Liver (tissue), 9 donors: ENCODE measurements around the gene SLC25A45. TPM values are rescaled to one million over a fixed set of nuclear protein-coding genes. Genes with fewer than 3 reads are reported as not detected.

Experiments used
- DNase-seq: peaks from one replicate; pipeline ENCODE4 v3.0.0-alpha.2; 2017; ENCODE audit warnings: low spot score
- H3K27ac ChIP-seq, 2 donors: one replicate each; pipeline ENCODE4 v1.7.0; 2013; ENCODE audit warnings: inconsistent platforms in 2 of 2, low read length in 2 of 2, control low read depth in 1 of 2, low read depth in 1 of 2, mild to moderate bottlenecking in 1 of 2
- H3K27me3 ChIP-seq, 4 donors: one replicate each; pipeline versions ENCODE4 v1.6.1 to v1.7.0; 2013; ENCODE audit warnings: low read length in 3 of 4, inconsistent platforms in 1 of 4, mild to moderate bottlenecking in 1 of 4, moderate library complexity in 1 of 4; ENCODE audit not compliant: control insufficient read depth in 4 of 4, insufficient read depth in 4 of 4
- H3K36me3 ChIP-seq, 4 donors: one replicate each; pipeline versions ENCODE4 v1.6.1 to v1.7.0; 2013; ENCODE audit warnings: low read length in 3 of 4, mild to moderate bottlenecking in 3 of 4, low read depth in 1 of 4, moderate library complexity in 1 of 4; ENCODE audit not compliant: control insufficient read depth in 4 of 4, insufficient read depth in 3 of 4
- H3K4me1 ChIP-seq, 4 donors: one replicate each; pipeline versions ENCODE4 v1.6.1 to v1.7.0; 2013; ENCODE audit warnings: low read length in 3 of 4, mild to moderate bottlenecking in 3 of 4, moderate library complexity in 1 of 4; ENCODE audit not compliant: control insufficient read depth in 4 of 4, insufficient read depth in 4 of 4
- H3K4me3 ChIP-seq, 3 donors: one replicate each; pipeline versions ENCODE4 v1.6.1 to v1.7.0; 2013; ENCODE audit warnings: low read length in 3 of 3, control low read depth in 1 of 3, low read depth in 1 of 3, mild to moderate bottlenecking in 1 of 3
- H3K9ac ChIP-seq, 2 donors: one replicate each; pipeline ENCODE4 v1.7.0; 2013; ENCODE audit warnings: low read length in 2 of 2, mild to moderate bottlenecking in 2 of 2, moderate library complexity in 2 of 2, control low read depth in 1 of 2, low read depth in 1 of 2
- H3K9me3 ChIP-seq, 4 donors: one replicate each; pipeline versions ENCODE4 v1.6.1 to v1.7.0; 2013; ENCODE audit warnings: low read length in 3 of 4; ENCODE audit not compliant: control insufficient read depth in 4 of 4
- EGR1 ChIP-seq, 2 donors: IDR thresholded peaks; 2 replicates each; pipeline ENCODE4 v1.6.1; 2016 to 2018; ENCODE audit warnings: antibody characterized with exemption in 2 of 2, low read depth in 2 of 2
- FOXA1 ChIP-seq: IDR thresholded peaks from 2 replicates; pipeline ENCODE4 v1.6.1; 2016; ENCODE audit warnings: antibody characterized with exemption
- FOXA2 ChIP-seq: IDR thresholded peaks from 2 replicates; pipeline ENCODE4 v1.6.1; 2016; ENCODE audit warnings: antibody characterized with exemption
- GABPA ChIP-seq, 2 donors: IDR thresholded peaks in 1 of 2; conservative IDR thresholded peaks in 1 of 2; 2 replicates each; pipeline ENCODE4 v1.6.1; 2016; ENCODE audit warnings: antibody characterized with exemption in 2 of 2, mild to moderate bottlenecking in 1 of 2, moderate library complexity in 1 of 2
- HNF4A ChIP-seq, 2 donors: conservative IDR thresholded peaks; 2 replicates each; pipeline ENCODE4 v1.6.1; 2016; ENCODE audit warnings: antibody characterized with exemption in 2 of 2, mild to moderate bottlenecking in 2 of 2
- HNF4G ChIP-seq: IDR thresholded peaks from 2 replicates; pipeline ENCODE4 v1.6.1; 2016; ENCODE audit warnings: antibody characterized with exemption
- JUND ChIP-seq, 2 donors: IDR thresholded peaks; 2 replicates each; pipeline ENCODE4 v1.6.1; 2016; ENCODE audit warnings: antibody characterized with exemption in 2 of 2
- NR2F2 ChIP-seq: IDR thresholded peaks from 2 replicates; pipeline ENCODE4 v1.6.1; 2016; ENCODE audit warnings: antibody characterized with exemption
- RAD21 ChIP-seq, 2 donors: IDR thresholded peaks; 2 replicates each; pipeline ENCODE4 v1.6.1; 2016; ENCODE audit warnings: antibody characterized with exemption in 2 of 2, mild to moderate bottlenecking in 2 of 2
- RXRA ChIP-seq, 2 donors: IDR thresholded peaks; 2 replicates each; pipeline ENCODE4 v1.6.1; 2017 to 2018; ENCODE audit warnings: antibody characterized with exemption in 2 of 2, mild to moderate bottlenecking in 1 of 2
- SP1 ChIP-seq: IDR thresholded peaks from 2 replicates; pipeline ENCODE4 v1.6.1; 2018; ENCODE audit warnings: antibody characterized with exemption, mild to moderate bottlenecking
- TAF1 ChIP-seq: conservative IDR thresholded peaks from 2 replicates; pipeline ENCODE4 v1.6.1; 2016; ENCODE audit warnings: antibody characterized with exemption, mild to moderate bottlenecking
- WGBS: extraction: QIAGEN DNeasy Blood & Tissue Kit; methylation state at CpG from one replicate; pipeline ENCODE4 v1.1.7; 2013; 5-methylcytosine and 5-hydroxymethylcytosine counted together
- polyA plus RNA-seq, 2 donors: library from polyadenylated mRNA; stranded (reverse) in 1 of 2; unstranded in 1 of 2; fragments of 200-250 nt in 1 of 2; fragments of >200 nt in 1 of 2; fragmentation: Nextera tagmentation in 1 of 2; extraction: Ambion mirVana in 1 of 2; gene quantifications; one replicate each; pipeline versions ENCODE4 v1.2.1 to v1.2.3, GENCODE V29; 2013 to 2015
- total RNA-seq, 2 donors: library from RNA; depleted of rRNA; stranded (reverse); fragments of >200 nt; gene quantifications; one replicate each; pipeline ENCODE4 v1.2.3, GENCODE V29; 2014
- TF ChIP-seq, protein P1 (sequence below): IDR thresholded peaks from 2 replicates; pipeline ENCODE4 v1.6.1; 2016; ENCODE audit warnings: antibody characterized with exemption
- TF ChIP-seq, protein P2 (sequence below): fragments of 150-350 bp; IDR thresholded peaks from 2 replicates; pipeline ENCODE4 v1.5.1; 2017; ENCODE audit warnings: improper control_type of control experiment, low read depth, low read length; ENCODE audit not compliant: missing input control
- TF ChIP-seq, protein P3 (sequence below): IDR thresholded peaks from 2 replicates; pipeline ENCODE4 v1.6.1; 2016; ENCODE audit warnings: antibody characterized with exemption
- TF ChIP-seq, protein P4 (sequence below): IDR thresholded peaks from 2 replicates; pipeline ENCODE4 v1.6.1; 2016; ENCODE audit warnings: antibody characterized with exemption
- donor health status: healthy.
- donor health status: healthy.
- donor health status: healthy.
- donor health status: healthy.
- donor health status: healthy.

The SLC25A45 gene
- total and polyA plus RNA-seq, 4 donors, result 4.5 to 6.8 (median 5.3) TPM

DNA sequence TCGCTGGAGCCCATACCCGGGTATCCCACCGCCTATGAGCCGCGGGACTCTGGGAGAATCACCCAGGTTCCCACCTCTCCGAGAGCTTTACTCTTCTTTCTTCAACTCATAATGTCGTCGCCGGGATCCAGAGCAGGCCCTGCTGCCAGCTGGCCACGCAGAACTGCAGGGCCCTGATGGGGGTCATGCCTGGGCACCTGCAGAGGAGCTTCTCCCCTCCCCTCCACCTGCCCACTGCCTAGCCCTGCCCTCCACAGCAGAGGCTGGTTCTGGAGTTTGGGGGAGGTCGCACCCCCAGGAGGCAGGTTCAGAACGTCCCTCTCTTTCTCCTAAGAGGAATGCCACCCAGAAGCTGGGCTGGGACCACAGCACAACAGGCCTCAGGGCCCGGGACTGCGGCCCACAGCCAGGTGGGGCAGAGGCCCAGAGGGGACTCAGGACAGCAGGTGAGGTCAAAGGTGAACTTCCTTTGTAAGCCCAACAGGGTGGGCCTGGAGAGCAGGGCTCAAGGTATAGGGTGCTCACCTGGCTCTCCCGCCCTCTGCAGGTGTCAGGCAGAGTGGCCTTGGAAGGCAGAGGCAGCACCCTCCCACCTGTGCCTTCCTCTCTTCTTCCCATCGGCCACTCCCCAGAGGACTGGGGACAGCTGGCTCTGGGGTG is 1.9 kb downstream of the SLC25A45 start (continued):
- TF ChIP-seq, protein P1, sequence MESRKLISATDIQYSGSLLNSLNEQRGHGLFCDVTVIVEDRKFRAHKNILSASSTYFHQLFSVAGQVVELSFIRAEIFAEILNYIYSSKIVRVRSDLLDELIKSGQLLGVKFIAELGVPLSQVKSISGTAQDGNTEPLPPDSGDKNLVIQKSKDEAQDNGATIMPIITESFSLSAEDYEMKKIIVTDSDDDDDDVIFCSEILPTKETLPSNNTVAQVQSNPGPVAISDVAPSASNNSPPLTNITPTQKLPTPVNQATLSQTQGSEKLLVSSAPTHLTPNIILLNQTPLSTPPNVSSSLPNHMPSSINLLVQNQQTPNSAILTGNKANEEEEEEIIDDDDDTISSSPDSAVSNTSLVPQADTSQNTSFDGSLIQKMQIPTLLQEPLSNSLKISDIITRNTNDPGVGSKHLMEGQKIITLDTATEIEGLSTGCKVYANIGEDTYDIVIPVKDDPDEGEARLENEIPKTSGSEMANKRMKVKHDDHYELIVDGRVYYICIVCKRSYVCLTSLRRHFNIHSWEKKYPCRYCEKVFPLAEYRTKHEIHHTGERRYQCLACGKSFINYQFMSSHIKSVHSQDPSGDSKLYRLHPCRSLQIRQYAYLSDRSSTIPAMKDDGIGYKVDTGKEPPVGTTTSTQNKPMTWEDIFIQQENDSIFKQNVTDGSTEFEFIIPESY, result no peak

DNA sequence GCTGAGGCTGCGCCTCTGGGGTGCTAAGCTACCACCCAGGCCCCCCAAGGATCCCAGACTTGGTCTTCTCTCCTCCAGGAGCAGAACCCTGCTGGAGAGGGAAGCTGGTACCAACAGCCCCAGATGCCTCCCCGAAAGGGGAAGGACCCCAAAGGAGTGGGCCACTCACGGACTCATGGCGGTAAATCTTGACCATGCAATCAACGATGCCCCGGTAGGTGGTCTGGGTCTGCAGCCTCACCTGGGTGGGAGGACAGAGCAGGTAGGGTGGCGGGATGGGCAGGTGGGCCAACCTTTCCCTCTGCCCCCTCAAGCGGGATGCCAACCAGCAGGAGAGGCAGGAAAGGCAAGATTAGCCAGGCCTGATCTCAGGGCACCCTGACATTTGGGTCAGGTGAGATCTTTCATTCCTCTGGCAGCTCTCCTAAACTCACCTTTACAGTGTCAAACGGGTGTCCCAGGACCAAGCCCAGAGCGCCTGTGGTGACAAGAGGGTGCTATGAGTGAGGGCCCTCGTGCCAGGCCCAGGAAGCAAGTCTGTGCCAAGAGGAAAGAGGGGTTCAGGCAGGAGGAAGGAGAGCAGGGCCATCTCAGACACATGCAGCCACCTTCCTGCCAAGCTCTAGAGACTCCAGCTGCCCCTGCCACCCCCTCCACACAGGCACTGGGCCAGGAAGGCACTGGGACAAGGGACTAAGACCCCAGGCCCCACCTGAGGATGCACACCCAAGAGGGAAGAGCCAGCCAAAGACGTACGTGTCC is 2.6 kb downstream of the SLC25A45 start:
- Histone ChIP-seq H3K4me1 (peaks cover 7 to 24% (median 16%) of the 10 kb centered on the region in 4 donors), H3K4me3 (no peak overlapping the region), H3K9ac (no peak overlapping the region), H3K36me3 (no peaks in the 10 kb centered on the region), H3K27me3 (no peaks in the 10 kb centered on the region), H3K9me3 (no peaks in the 10 kb centered on the region), H3K27ac (no peak overlapping the region)
- TF ChIP-seq FOXA1 (no peak), TAF1 (no peak), SP1 (no peak), JUND (IDR thresholded peaks at IDR 0.05) (no peak), EGR1 (IDR thresholded peaks at IDR 0.05; ENCODE audit: low read depth in 2 of 2) (no peak), RAD21 (IDR thresholded peaks at IDR 0.05) (no peak), HNF4G (no peak), RXRA (IDR thresholded peaks at IDR 0.05) (no peak)
- TF ChIP-seq, protein P2, sequence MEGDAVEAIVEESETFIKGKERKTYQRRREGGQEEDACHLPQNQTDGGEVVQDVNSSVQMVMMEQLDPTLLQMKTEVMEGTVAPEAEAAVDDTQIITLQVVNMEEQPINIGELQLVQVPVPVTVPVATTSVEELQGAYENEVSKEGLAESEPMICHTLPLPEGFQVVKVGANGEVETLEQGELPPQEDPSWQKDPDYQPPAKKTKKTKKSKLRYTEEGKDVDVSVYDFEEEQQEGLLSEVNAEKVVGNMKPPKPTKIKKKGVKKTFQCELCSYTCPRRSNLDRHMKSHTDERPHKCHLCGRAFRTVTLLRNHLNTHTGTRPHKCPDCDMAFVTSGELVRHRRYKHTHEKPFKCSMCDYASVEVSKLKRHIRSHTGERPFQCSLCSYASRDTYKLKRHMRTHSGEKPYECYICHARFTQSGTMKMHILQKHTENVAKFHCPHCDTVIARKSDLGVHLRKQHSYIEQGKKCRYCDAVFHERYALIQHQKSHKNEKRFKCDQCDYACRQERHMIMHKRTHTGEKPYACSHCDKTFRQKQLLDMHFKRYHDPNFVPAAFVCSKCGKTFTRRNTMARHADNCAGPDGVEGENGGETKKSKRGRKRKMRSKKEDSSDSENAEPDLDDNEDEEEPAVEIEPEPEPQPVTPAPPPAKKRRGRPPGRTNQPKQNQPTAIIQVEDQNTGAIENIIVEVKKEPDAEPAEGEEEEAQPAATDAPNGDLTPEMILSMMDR, result no peak
- TF ChIP-seq, protein P3, sequence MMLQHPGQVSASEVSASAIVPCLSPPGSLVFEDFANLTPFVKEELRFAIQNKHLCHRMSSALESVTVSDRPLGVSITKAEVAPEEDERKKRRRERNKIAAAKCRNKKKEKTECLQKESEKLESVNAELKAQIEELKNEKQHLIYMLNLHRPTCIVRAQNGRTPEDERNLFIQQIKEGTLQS, result no peak
- TF ChIP-seq, protein P4, sequence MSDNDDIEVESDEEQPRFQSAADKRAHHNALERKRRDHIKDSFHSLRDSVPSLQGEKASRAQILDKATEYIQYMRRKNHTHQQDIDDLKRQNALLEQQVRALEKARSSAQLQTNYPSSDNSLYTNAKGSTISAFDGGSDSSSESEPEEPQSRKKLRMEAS, result no peak
- no peak for DNase-seq
- WGBS, result 92% methylated on average over 13 of the region's 13 CpGs

DNA sequence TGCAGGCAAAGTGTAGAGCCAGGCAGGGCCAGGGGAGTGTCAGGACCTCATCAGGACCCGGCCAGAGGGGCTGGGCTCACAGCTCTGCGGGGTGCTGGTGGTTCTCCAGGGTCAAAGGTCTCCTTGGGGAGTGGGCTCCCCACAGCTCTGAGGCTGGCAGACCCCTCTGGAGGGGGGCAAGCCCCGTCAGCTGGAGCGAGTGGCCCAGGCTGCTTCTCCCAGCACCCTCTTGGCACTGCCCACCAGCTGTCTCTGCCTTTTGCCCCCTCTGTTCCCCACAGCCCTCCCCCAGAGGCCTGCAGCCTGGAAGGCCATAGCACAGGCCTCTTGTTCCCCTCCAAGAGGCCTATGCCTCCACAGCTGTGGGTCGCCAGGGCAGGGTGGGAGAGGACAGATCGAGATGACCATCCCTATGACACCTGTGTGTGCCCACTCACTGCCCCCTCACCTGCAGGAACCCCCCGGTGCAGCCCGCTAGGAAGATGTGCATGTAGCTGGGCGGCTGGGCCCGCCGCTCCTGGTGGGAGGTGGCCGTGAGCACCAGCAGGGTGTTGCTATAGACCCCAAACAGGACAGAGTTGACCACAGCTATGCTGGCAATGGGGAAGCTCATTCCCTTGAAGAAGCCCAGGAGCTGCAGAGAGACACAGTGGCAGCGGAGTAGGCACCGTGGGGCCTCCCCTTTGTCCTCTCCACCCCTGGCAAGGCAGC is 3.4 kb downstream of the SLC25A45 start:
- Histone ChIP-seq H3K9ac (no peak overlapping the region), H3K9me3 (no peaks in the 10 kb centered on the region), H3K4me1 (peaks cover 7 to 24% (median 16%) of the 10 kb centered on the region in 4 donors), H3K27ac (no peak overlapping the region), H3K27me3 (no peaks in the 10 kb centered on the region), H3K4me3 (no peak overlapping the region), H3K36me3 (no peaks in the 10 kb centered on the region)
- no peak for DNase-seq
- WGBS, result 95% methylated on average over 14 of the region's 14 CpGs
- no peak for TF ChIP-seq HNF4G
- no peak for TF ChIP-seq NR2F2
- TF ChIP-seq, protein P3, result no peak
- TF ChIP-seq TAF1, result no peak
- TF ChIP-seq HNF4A (conservative IDR thresholded peaks at IDR 0.05), result no peak
- TF ChIP-seq FOXA2, result no peak
- no peak for TF ChIP-seq FOXA1
- TF ChIP-seq, protein P4, result no peak
- TF ChIP-seq, protein P1, result no peak
- TF ChIP-seq GABPA (IDR thresholded peaks at IDR 0.05 in 1 of 2, conservative IDR thresholded peaks at IDR 0.05 in 1 of 2), result no peak
- no peak for TF ChIP-seq SP1
- TF ChIP-seq, protein P2, result no peak
